H9 (cell line): ENCODE data around the gene PRDX2. TPM values are rescaled to one million over a fixed set of nuclear protein-coding genes. Genes with fewer than 3 reads are reported as not detected.
A peak's percentile ranks its signal among the peaks of the same experiment; 100 is the strongest.

Experiments
- DNase-seq: peaks from one replicate; pipeline ENCODE4 v3.0.0-alpha.2; 2017
- H2AFZ ChIP-seq: one replicate; pipeline ENCODE4 v1.6.1; 2013; ENCODE audit warnings: mild to moderate bottlenecking, low read length, control low read depth, moderate library complexity
- H2AK5ac ChIP-seq: 2 replicates; pipeline ENCODE4 v1.6.1; 2013; ENCODE audit warnings: low read length, control low read depth, mixed read lengths; ENCODE audit not compliant: insufficient read length
- H2BK120ac ChIP-seq: one replicate; pipeline ENCODE4 v1.6.1; 2013; ENCODE audit warnings: low read depth, mild to moderate bottlenecking, low read length, control low read depth, inconsistent platforms; ENCODE audit not compliant: poor library complexity, severe bottlenecking
- H2BK12ac ChIP-seq: 2 replicates; pipeline ENCODE4 v1.6.1; 2013; ENCODE audit warnings: low read length, control low read depth, mixed read lengths, low read depth; ENCODE audit not compliant: insufficient read length
- H2BK15ac ChIP-seq: 2 replicates; pipeline ENCODE4 v1.6.1; 2013; ENCODE audit warnings: low read depth, low read length, control low read depth
- H2BK20ac ChIP-seq: one replicate; pipeline ENCODE4 v1.6.1; 2013; ENCODE audit warnings: low read depth, mild to moderate bottlenecking, low read length, control low read depth, inconsistent platforms; ENCODE audit not compliant: poor library complexity, severe bottlenecking
- H2BK5ac ChIP-seq: 2 replicates; pipeline ENCODE4 v1.6.1; 2013; ENCODE audit warnings: low read length, control low read depth, mixed read lengths; ENCODE audit not compliant: insufficient read length
- H3K14ac ChIP-seq: 2 replicates; pipeline ENCODE4 v1.6.1; 2013; ENCODE audit warnings: low read length, control low read depth; ENCODE audit not compliant: insufficient read depth
- H3K18ac ChIP-seq: 2 replicates; pipeline ENCODE4 v1.6.1; 2013; ENCODE audit warnings: low read depth, mild to moderate bottlenecking, mixed read lengths, low read length, control low read depth; ENCODE audit not compliant: insufficient read length
- H3K23ac ChIP-seq: 2 replicates; pipeline ENCODE4 v1.6.1; 2013; ENCODE audit warnings: low read length, control low read depth, mixed read lengths, low read depth; ENCODE audit not compliant: insufficient read length
- H3K23me2 ChIP-seq: 2 replicates; pipeline ENCODE4 v1.6.1; 2013; ENCODE audit warnings: low read depth, mild to moderate bottlenecking, mixed read lengths, low read length, control low read depth; ENCODE audit not compliant: insufficient read length, poor library complexity, severe bottlenecking
- H3K27ac ChIP-seq: 2 replicates; pipeline ENCODE4 v1.5.1; 2013; ENCODE audit warnings: low read length, control low read depth, mixed read lengths, low read depth; ENCODE audit not compliant: insufficient read length
- H3K27me3 ChIP-seq: 2 replicates; pipeline ENCODE4 v1.6.1; 2013; ENCODE audit warnings: low read length, control low read depth, inconsistent platforms; ENCODE audit not compliant: insufficient read depth
- H3K4ac ChIP-seq: 2 replicates; pipeline ENCODE4 v1.6.1; 2013; ENCODE audit warnings: low read depth, mild to moderate bottlenecking, control low read depth, inconsistent platforms, low read length, moderate library complexity
- H3K4me1 ChIP-seq: 2 replicates; pipeline ENCODE4 v1.6.1; 2013; ENCODE audit warnings: low read length, control low read depth, inconsistent platforms; ENCODE audit not compliant: insufficient read depth
- H3K4me2 ChIP-seq: 2 replicates; pipeline ENCODE4 v1.6.1; 2013; ENCODE audit warnings: low read length, control low read depth, mixed read lengths; ENCODE audit not compliant: insufficient read length, insufficient read depth
- H3K56ac ChIP-seq: 2 replicates; pipeline ENCODE4 v1.6.1; 2013; ENCODE audit warnings: low read depth, mild to moderate bottlenecking, mixed read lengths, low read length, control low read depth; ENCODE audit not compliant: insufficient read length
- H3K79me1 ChIP-seq: 2 replicates; pipeline ENCODE4 v1.6.1; 2013; ENCODE audit warnings: low read depth, mild to moderate bottlenecking, moderate library complexity, low read length, control low read depth, inconsistent platforms; ENCODE audit not compliant: insufficient read depth, poor library complexity, severe bottlenecking
- H3K79me2 ChIP-seq: 2 replicates; pipeline ENCODE4 v1.6.1; 2013; ENCODE audit warnings: low read length, control low read depth, inconsistent platforms; ENCODE audit not compliant: insufficient read depth
- H3K9ac ChIP-seq: 2 replicates; pipeline ENCODE4 v1.6.1; 2013; ENCODE audit warnings: low read length, control low read depth, mixed read lengths; ENCODE audit not compliant: insufficient read length; ENCODE audit errors: extremely low read depth
- H3K9me3 ChIP-seq: one replicate; pipeline ENCODE4 v1.6.1; 2013; ENCODE audit warnings: low read depth, low read length, inconsistent platforms; ENCODE audit not compliant: control insufficient read depth
- H3T11ph ChIP-seq: one replicate; pipeline ENCODE4 v1.6.1; 2013; ENCODE audit warnings: mild to moderate bottlenecking, low read length, control low read depth, inconsistent platforms
- H4K20me1 ChIP-seq: one replicate; pipeline ENCODE4 v1.6.1; 2013; ENCODE audit not compliant: control insufficient read depth, insufficient read length, insufficient read depth
- H4K5ac ChIP-seq: 2 replicates; pipeline ENCODE4 v1.6.1; 2013; ENCODE audit warnings: low read depth, mild to moderate bottlenecking, mixed read lengths, low read length, control low read depth; ENCODE audit not compliant: insufficient read length
- H4K8ac ChIP-seq: replicated peaks from 2 replicates; pipeline ENCODE4 v1.6.1; 2013; ENCODE audit warnings: low read length, control low read depth, mixed read lengths, low read depth; ENCODE audit not compliant: insufficient read length
- H4K91ac ChIP-seq: 2 replicates; pipeline ENCODE4 v1.6.1; 2013; ENCODE audit warnings: low read depth, mild to moderate bottlenecking, moderate library complexity, mixed read lengths, low read length, control low read depth; ENCODE audit not compliant: insufficient read length
- H3K27ac Mint-ChIP-seq, 3 experiments: 2 replicates in 2 of 3; 3 replicates in 1 of 3; pipeline ENCODE4 v1.8.0; 2020 to 2021; ENCODE audit warnings: mixed read lengths in 3 of 3, mild to moderate bottlenecking in 1 of 3, moderate library complexity in 1 of 3
- H3K27me3 Mint-ChIP-seq: 2 replicates; pipeline ENCODE4 v1.8.0; 2021; ENCODE audit warnings: low read depth, mild to moderate bottlenecking, moderate library complexity, mixed read lengths
- H3K36me3 Mint-ChIP-seq, 3 experiments: 2 replicates in 2 of 3; 3 replicates in 1 of 3; pipeline ENCODE4 v1.8.0; 2020 to 2021; ENCODE audit warnings: low read depth in 3 of 3, mixed read lengths in 3 of 3; ENCODE audit not compliant: insufficient read depth in 1 of 3
- H3K4me1 Mint-ChIP-seq, 2 experiments: 2 replicates each; pipeline ENCODE4 v1.8.0; 2020; ENCODE audit warnings: mixed read lengths in 2 of 2
- H3K4me3 Mint-ChIP-seq, 2 experiments: 2 replicates in 1 of 2; 3 replicates in 1 of 2; pipeline ENCODE4 v1.8.0; 2020 to 2021; ENCODE audit warnings: mild to moderate bottlenecking in 2 of 2, mixed read lengths in 2 of 2, moderate library complexity in 1 of 2
- H3K9me3 Mint-ChIP-seq, 2 experiments: 2 replicates in 1 of 2; 3 replicates in 1 of 2; pipeline ENCODE4 v1.8.0; 2020; ENCODE audit warnings: mild to moderate bottlenecking in 2 of 2, mixed read lengths in 2 of 2, moderate library complexity in 1 of 2
- WGBS: extraction: QIAGEN DNeasy Blood & Tissue Kit; methylation state at CpG from one replicate; pipeline ENCODE4 v1.1.7; 2013; ENCODE audit warnings: missing lambda C conversion rate, low lambda C conversion rate, mixed read lengths; ENCODE audit not compliant: insufficient read length; ENCODE audit errors: extremely low coverage; 5-methylcytosine and 5-hydroxymethylcytosine counted together
- total RNA-seq: library from RNA; stranded (reverse); gene quantifications from 2 replicates; pipeline ENCODE4 v1.2.1, GENCODE V29; 2021
- TF ChIP-seq, protein P1 (sequence below): fragments of 200-600 bp; sonication (generic); conservative IDR thresholded peaks from 3 replicates; pipeline ENCODE4 v1.8.0; 2021; ENCODE audit warnings: antibody characterized with exemption, mild to moderate bottlenecking

The PRDX2 gene
- total RNA-seq, 1 experiment from 2014 or later = 468 TPM

- H3T11ph ChIP-seq = no peak overlapping the region
These were observed 5.2 kb downstream of the PRDX2 start for GRCh38 chr19:12796146-12797071.

More at GRCh38 chr19:12796146-12797071, 5.2 kb downstream of the PRDX2 start:
- TF ChIP-seq, protein P1, sequence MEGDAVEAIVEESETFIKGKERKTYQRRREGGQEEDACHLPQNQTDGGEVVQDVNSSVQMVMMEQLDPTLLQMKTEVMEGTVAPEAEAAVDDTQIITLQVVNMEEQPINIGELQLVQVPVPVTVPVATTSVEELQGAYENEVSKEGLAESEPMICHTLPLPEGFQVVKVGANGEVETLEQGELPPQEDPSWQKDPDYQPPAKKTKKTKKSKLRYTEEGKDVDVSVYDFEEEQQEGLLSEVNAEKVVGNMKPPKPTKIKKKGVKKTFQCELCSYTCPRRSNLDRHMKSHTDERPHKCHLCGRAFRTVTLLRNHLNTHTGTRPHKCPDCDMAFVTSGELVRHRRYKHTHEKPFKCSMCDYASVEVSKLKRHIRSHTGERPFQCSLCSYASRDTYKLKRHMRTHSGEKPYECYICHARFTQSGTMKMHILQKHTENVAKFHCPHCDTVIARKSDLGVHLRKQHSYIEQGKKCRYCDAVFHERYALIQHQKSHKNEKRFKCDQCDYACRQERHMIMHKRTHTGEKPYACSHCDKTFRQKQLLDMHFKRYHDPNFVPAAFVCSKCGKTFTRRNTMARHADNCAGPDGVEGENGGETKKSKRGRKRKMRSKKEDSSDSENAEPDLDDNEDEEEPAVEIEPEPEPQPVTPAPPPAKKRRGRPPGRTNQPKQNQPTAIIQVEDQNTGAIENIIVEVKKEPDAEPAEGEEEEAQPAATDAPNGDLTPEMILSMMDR = peak; percentile 96
- Histone ChIP-seq H2AFZ (no peak overlapping the region), H3K18ac (no peak overlapping the region), H3K9ac (no peak overlapping the region), H2AK5ac (no peak overlapping the region), H3K4me2 (no peak overlapping the region), H3K23me2 (peaks cover 29% of the 10 kb centered on the region), H3K4me1 (no peaks in the 10 kb centered on the region; the same call in 1 of the 2 replicates), H3K79me2 (no peaks in the 10 kb centered on the region), H4K91ac (no peak overlapping the region), H4K5ac (no peak overlapping the region), H4K20me1 (no peaks in the 10 kb centered on the region), H2BK12ac (no peak overlapping the region), H3K23ac (no peak overlapping the region), H2BK5ac (no peak overlapping the region), H2BK20ac (no peak overlapping the region), H3K14ac (no peak overlapping the region), H3K56ac (no peak overlapping the region), H3K9me3 (no peaks in the 10 kb centered on the region), H3K27me3 (no peaks in the 10 kb centered on the region), H2BK120ac (no peak overlapping the region), H4K8ac (no peak overlapping the region), H3K79me1 (peaks cover 4% of the 10 kb centered on the region), H2BK15ac (no peak overlapping the region), H3K27ac (no peak overlapping the region), H3K4ac (no peak overlapping the region)
- no CpG with 5 or more reads among the region's 18 CpGs for WGBS
- peaks cover 23 to 25% of the 10 kb centered on the region in 2 experiments for H3K4me1 Mint-ChIP-seq
- peak; percentile 90 for DNase-seq
- peaks cover 2% of the 10 kb centered on the region for H3K27me3 Mint-ChIP-seq
- H3K4me3 Mint-ChIP-seq = peak overlapping the region in 1 of 2 experiments; percentile 67; a peak in 2 of 5 replicates
- peaks cover 11 to 44% (median 35%) of the 10 kb centered on the region in 3 experiments; a peak in 6 of 7 replicates for H3K36me3 Mint-ChIP-seq
- H3K9me3 Mint-ChIP-seq = no peaks in the 10 kb centered on the region
- H3K27ac Mint-ChIP-seq = peak overlapping the region; percentile 62 to 84 (median 81); a peak in 4 of 7 replicates
